Erythroblast (primary cell): ENCODE data around the gene PRR30.

Source experiments
- GATA1 ChIP-seq: IDR thresholded peaks from 2 replicates; pipeline ENCODE4 v1.6.1; 2011; ENCODE audit warnings: low read depth, mild to moderate bottlenecking, control low read depth, low read length, moderate library complexity
- POLR2A ChIP-seq: IDR thresholded peaks from 2 replicates; pipeline ENCODE4 v1.6.1; 2011; ENCODE audit warnings: mild to moderate bottlenecking, low read length

- no peak for TF ChIP-seq POLR2A
- TF ChIP-seq GATA1, result no peak
Measured at GRCh38 chr2:27091746-27092695, 47.2 kb downstream of the PRR30 start.
